Fibroblast of mammary gland (primary cell): Measurements from ENCODE around the gene DESI1.
A peak's percentile ranks its signal among the peaks of the same experiment; 100 is the strongest.
"Not testable (repeated sequence)": the region's sequence is repeated elsewhere in the genome, so short reads cannot be mapped to it uniquely, and the experiment has no call there.

Experiments used
- DNase-seq: peaks from one replicate; pipeline ENCODE4 v3.0.0-alpha.2; 2010; ENCODE audit warnings: low read depth
- H3K4me3 ChIP-seq: 2 replicates; pipeline ENCODE4 v1.5.1; 2011; ENCODE audit warnings: low read depth, mild to moderate bottlenecking, low read length, moderate library complexity; ENCODE audit not compliant: control insufficient read depth
- TF ChIP-seq, protein P1 (sequence below): conservative IDR thresholded peaks from 2 replicates; pipeline ENCODE4 v1.5.1; 2011; ENCODE audit warnings: low read depth, low read length, inconsistent platforms; ENCODE audit not compliant: control insufficient read depth, insufficient read depth

Gene DESI1

DNA sequence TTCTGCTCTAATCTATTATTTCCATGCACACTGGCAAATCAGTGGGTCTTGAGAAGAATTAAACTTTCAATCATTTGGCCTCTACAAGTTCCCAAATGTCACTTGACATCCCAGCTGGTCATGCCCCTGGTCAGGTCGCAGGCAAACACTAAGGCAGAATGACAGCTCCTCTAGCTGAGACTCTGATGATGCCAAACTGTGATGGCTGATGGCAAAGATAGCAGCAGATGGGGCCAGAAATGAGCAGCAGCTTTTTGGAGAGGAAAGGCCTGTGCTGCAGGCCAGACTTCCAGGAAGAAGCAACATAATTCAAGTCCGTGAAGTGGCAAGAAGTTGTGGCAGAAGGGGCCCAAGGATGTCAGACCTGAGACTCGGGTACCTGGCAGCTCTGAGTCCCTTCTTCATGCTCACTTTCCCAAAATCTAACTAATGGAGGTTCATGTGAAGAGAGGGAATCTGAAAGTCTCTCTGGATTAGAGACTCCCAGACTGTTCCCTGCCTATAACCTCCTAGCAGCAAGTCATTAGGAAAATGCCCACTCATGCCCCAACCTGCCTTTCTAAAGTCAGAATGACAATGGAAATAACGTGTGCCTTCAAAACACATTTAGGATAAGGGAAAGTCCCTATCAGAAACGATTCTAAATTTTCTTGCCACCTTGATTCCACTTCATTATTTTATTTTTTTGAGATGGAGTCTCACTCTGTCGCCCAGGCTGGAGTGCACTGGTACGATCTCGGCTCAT lies 21.8 kb downstream of the DESI1 start:
- no peak overlapping the region for H3K4me3 ChIP-seq
- no peak for DNase-seq
- TF ChIP-seq, protein P1, sequence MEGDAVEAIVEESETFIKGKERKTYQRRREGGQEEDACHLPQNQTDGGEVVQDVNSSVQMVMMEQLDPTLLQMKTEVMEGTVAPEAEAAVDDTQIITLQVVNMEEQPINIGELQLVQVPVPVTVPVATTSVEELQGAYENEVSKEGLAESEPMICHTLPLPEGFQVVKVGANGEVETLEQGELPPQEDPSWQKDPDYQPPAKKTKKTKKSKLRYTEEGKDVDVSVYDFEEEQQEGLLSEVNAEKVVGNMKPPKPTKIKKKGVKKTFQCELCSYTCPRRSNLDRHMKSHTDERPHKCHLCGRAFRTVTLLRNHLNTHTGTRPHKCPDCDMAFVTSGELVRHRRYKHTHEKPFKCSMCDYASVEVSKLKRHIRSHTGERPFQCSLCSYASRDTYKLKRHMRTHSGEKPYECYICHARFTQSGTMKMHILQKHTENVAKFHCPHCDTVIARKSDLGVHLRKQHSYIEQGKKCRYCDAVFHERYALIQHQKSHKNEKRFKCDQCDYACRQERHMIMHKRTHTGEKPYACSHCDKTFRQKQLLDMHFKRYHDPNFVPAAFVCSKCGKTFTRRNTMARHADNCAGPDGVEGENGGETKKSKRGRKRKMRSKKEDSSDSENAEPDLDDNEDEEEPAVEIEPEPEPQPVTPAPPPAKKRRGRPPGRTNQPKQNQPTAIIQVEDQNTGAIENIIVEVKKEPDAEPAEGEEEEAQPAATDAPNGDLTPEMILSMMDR, result no peak

GRCh38 chr22:41598081-41598480 lies 22.8 kb downstream of the DESI1 start:
- DNase-seq, result peak; percentile 82
- TF ChIP-seq, protein P1, result peak; percentile 14
- H3K4me3 ChIP-seq, result no peak overlapping the region

DNA sequence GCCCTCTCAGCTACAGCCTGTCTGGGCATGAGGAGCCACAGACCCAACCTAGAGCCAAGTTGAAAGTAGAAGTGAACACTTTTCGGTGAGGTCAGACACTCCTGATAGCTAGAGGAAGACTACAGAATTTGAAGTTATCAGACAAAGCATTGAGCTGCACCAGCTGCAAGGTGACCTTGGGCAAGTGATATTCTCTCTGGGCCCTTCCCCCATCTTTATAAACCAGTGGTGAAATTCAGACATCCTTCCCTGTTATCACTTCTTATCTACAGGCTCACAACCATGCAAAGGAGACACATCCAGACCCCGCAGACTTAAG lies 23.2 kb downstream of the DESI1 start:
- TF ChIP-seq, protein P1, result no peak
- H3K4me3 ChIP-seq, result no peak overlapping the region
- no peak for DNase-seq

- TF ChIP-seq, protein P1, result peak; percentile 76
- no peak overlapping the region for H3K4me3 ChIP-seq
- DNase-seq, result peak; percentile 53
Measured at GRCh38 chr22:41596776-41597634, 23.8 kb downstream of the DESI1 start.

GRCh38 chr22:41595703-41596102 lies 25.1 kb downstream of the DESI1 start:
- no peak overlapping the region for H3K4me3 ChIP-seq
- TF ChIP-seq, protein P1, result no peak
- no peak for DNase-seq

GRCh38 chr22:41593336-41593960 lies 27.4 kb downstream of the DESI1 start:
- DNase-seq, H3K4me3 ChIP-seq: not testable (repeated sequence)
